ENCODE results near the gene B4GALT5. TPM values are rescaled to one million over a fixed set of nuclear protein-coding genes. Genes with fewer than 3 reads are reported as not detected.

B4GALT5 gene
- total RNA-seq, 1 experiment from 2014 or later = 62.4 TPM

- peaks cover 12% of the 10 kb centered on the region for H3K4me1 Mint-ChIP-seq
- ChIA-PET CTCF (interaction anchor here (0.6 kb wide), 1 partner anchor 22 kb away, joined by 7 read pairs; no protein-coding TSS in a partner anchor), POLR2A (interaction anchor here (0.6 kb wide), 1 partner anchor 13 kb away, joined by 3 read pairs; no protein-coding TSS in a partner anchor)
- ATAC-seq (no peak), DNase-seq (ENCODE audit: low spot score) (no peak)
- no peaks in the 10 kb centered on the region for H3K9me3 Mint-ChIP-seq
- H3K27ac Mint-ChIP-seq = no peak overlapping the region
- no peaks in the 10 kb centered on the region for H3K27me3 Mint-ChIP-seq (ENCODE audit: low read depth)
- TF ChIP-seq CTCF (IDR thresholded peaks at IDR 0.05) = no peak
- TF ChIP-seq CBFB (CRISPR knock-in tag; IDR thresholded peaks at IDR 0.05; ENCODE audit: low read depth) = no peak
- TF ChIP-seq FOXJ3 (CRISPR knock-in tag; IDR thresholded peaks at IDR 0.05; ENCODE audit: borderline replicate concordance) = no peak
- no peak for TF ChIP-seq TEAD1 (CRISPR knock-in tag; IDR thresholded peaks at IDR 0.05)
- no peak for TF ChIP-seq ATF3 (CRISPR knock-in tag; conservative IDR thresholded peaks at IDR 0.05)
- TF ChIP-seq JUN (CRISPR knock-in tag; IDR thresholded peaks at IDR 0.05) = no peak
- TF ChIP-seq SOX15 (CRISPR knock-in tag; IDR thresholded peaks at IDR 0.05) = no peak
- TF ChIP-seq ZNF512 (CRISPR knock-in tag; IDR thresholded peaks at IDR 0.05; ENCODE audit: borderline replicate concordance) = no peak
- TF ChIP-seq ZNF425 (CRISPR knock-in tag; conservative IDR thresholded peaks at IDR 0.05) = no peak
- no peak for TF ChIP-seq ZBTB21 (CRISPR knock-in tag; IDR thresholded peaks at IDR 0.05; ENCODE audit: borderline replicate concordance)
- TF ChIP-seq NFE2L1 (CRISPR knock-in tag; IDR thresholded peaks at IDR 0.05) = no peak
- TF ChIP-seq MYBL2 (CRISPR knock-in tag; IDR thresholded peaks at IDR 0.05) = no peak
- TF ChIP-seq ATF1 (CRISPR knock-in tag; IDR thresholded peaks at IDR 0.05) = no peak
- no peak for TF ChIP-seq MLX (CRISPR knock-in tag; IDR thresholded peaks at IDR 0.05)
- no peak for TF ChIP-seq HMGA2 (CRISPR knock-in tag; IDR thresholded peaks at IDR 0.05)
- H3K36me3 Mint-ChIP-seq = no peaks in the 10 kb centered on the region
- no peak overlapping the region for H3K4me3 Mint-ChIP-seq
Observed at GRCh38 chr20:49753133-49753532, 39.5 kb upstream of the B4GALT5 start.

- TF ChIP-seq CDX4 (CRISPR knock-in tag; IDR thresholded peaks at IDR 0.05; ENCODE audit: borderline replicate concordance) = no peak
- no peak for TF ChIP-seq ZNF671 (CRISPR knock-in tag; IDR thresholded peaks at IDR 0.05)
- no peak for TF ChIP-seq SMAD4 (CRISPR knock-in tag; IDR thresholded peaks at IDR 0.05)
- no peak for TF ChIP-seq ZBTB21 (CRISPR knock-in tag; IDR thresholded peaks at IDR 0.05; ENCODE audit: borderline replicate concordance)
- TF ChIP-seq AR (CRISPR knock-in tag; IDR thresholded peaks at IDR 0.05) = no peak
- TF ChIP-seq KAT7 (CRISPR knock-in tag; IDR thresholded peaks at IDR 0.05; ENCODE audit: borderline replicate concordance) = no peak
- TF ChIP-seq FOXJ3 (CRISPR knock-in tag; IDR thresholded peaks at IDR 0.05; ENCODE audit: borderline replicate concordance) = no peak
- TF ChIP-seq MXD4 (CRISPR knock-in tag; IDR thresholded peaks at IDR 0.05; ENCODE audit: borderline replicate concordance) = no peak
- no peak for TF ChIP-seq MAX (CRISPR knock-in tag; IDR thresholded peaks at IDR 0.05)
- no peak for TF ChIP-seq NFE2L1 (CRISPR knock-in tag; IDR thresholded peaks at IDR 0.05)
- TF ChIP-seq GTF2I (CRISPR knock-in tag; conservative IDR thresholded peaks at IDR 0.05) = no peak
- TF ChIP-seq HMGA2 (CRISPR knock-in tag; IDR thresholded peaks at IDR 0.05) = no peak
- TF ChIP-seq ZNF138 (CRISPR knock-in tag; conservative IDR thresholded peaks at IDR 0.05) = no peak
- H3K4me3 Mint-ChIP-seq = no peak overlapping the region
- H3K4me1 Mint-ChIP-seq = peaks cover 12% of the 10 kb centered on the region
- ChIA-PET CTCF (no interaction called here), POLR2A (no interaction called here)
- no peak for DNase-seq (ENCODE audit: low spot score)
- H3K27ac Mint-ChIP-seq = no peak overlapping the region
- no peak for ATAC-seq
- H3K27me3 Mint-ChIP-seq (ENCODE audit: low read depth) = no peaks in the 10 kb centered on the region
- H3K36me3 Mint-ChIP-seq = no peaks in the 10 kb centered on the region
- H3K9me3 Mint-ChIP-seq = no peaks in the 10 kb centered on the region
Observed at GRCh38 chr20:49752201-49752903, 38.7 kb upstream of the B4GALT5 start.
